Tibial nerve (tissue), 4 donors: Measurements from ENCODE around the gene CLIC5. TPM values are rescaled to one million over a fixed set of nuclear protein-coding genes. Genes with fewer than 3 reads are reported as not detected.

Experiments
- DNase-seq, 2 donors: peaks; one replicate each; pipeline ENCODE4 v3.0.0-alpha.2; 2019; ENCODE audit warnings: low spot score in 2 of 2
- H3K27ac ChIP-seq, 4 donors: fragments of 200-600 bp; sonication (generic) in 3 of 4; one replicate each; pipeline ENCODE4 v1.5.1; 2017 to 2019; ENCODE audit warnings: mild to moderate bottlenecking in 1 of 4
- H3K27me3 ChIP-seq, 2 donors: fragments of 200-600 bp; sonication (generic) in 1 of 2; one replicate each; pipeline versions ENCODE4 v1.5.1 to v1.6.0; 2017 to 2019
- H3K36me3 ChIP-seq, 3 donors: fragments of 200-600 bp; sonication (generic); one replicate each; pipeline ENCODE4 v1.5.1; 2018 to 2019
- H3K4me1 ChIP-seq, 4 donors: fragments of 200-600 bp; sonication (generic) in 3 of 4; one replicate each; pipeline ENCODE4 v1.5.1; 2017 to 2019
- H3K4me3 ChIP-seq, 4 donors: fragments of 200-600 bp; sonication (generic) in 3 of 4; one replicate each; pipeline ENCODE4 v1.5.1; 2017 to 2019; ENCODE audit warnings: mild to moderate bottlenecking in 1 of 4, moderate library complexity in 1 of 4
- H3K9me3 ChIP-seq, 4 donors: fragments of 200-600 bp; sonication (generic) in 3 of 4; one replicate each; pipeline ENCODE4 v1.5.1; 2017 to 2019
- CTCF ChIP-seq, 5 experiments: fragments of 200-600 bp in 3 of 5; fragments of 450-650 bp in 2 of 5; sonication (generic) in 3 of 5; IDR thresholded peaks; one replicate each; pipeline ENCODE4 v1.5.1; 2016 to 2019; ENCODE audit warnings: antibody characterized with exemption in 5 of 5, mild to moderate bottlenecking in 3 of 5, moderate library complexity in 2 of 5
- EP300 ChIP-seq, 2 donors: sonication (generic); formaldehyde crosslinking; IDR thresholded peaks; one replicate each; pipeline ENCODE4 v1.6.1; 2017; ENCODE audit warnings: antibody characterized with exemption in 2 of 2, mild to moderate bottlenecking in 1 of 2
- POLR2A ChIP-seq, 2 donors: fragments of 450-650 bp; IDR thresholded peaks; one replicate each; pipeline ENCODE4 v1.6.1; 2017; ENCODE audit warnings: antibody characterized with exemption in 2 of 2, mild to moderate bottlenecking in 2 of 2, moderate library complexity in 2 of 2
- WGBS, 2 donors: methylation state at CpG; one replicate each; pipeline ENCODE4 v1.1.5; 2018; 5-methylcytosine and 5-hydroxymethylcytosine counted together
- total RNA-seq, 4 donors: library from RNA; depleted of rRNA; stranded (reverse); fragments of >200 nt; gene quantifications; one replicate each; pipeline ENCODE4 v1.1.0, GENCODE V29; 2016

CLIC5 gene
- total RNA-seq, 4 donors from 2014 or later, result 6.6 to 47.2 (median 34.8) TPM

- WGBS, 2 donors, result 83 to 86% methylated on average over 3 of the region's 3 CpGs
- no peak for TF ChIP-seq EP300 (IDR thresholded peaks at IDR 0.05)
Observed at GRCh38 chr6:45915780-45916468, 99.7 kb downstream of the CLIC5 start.

GRCh38 chr6:45911691-45912090 is 104.0 kb downstream of the CLIC5 start:
- no peaks in the 10 kb centered on the region for H3K27me3 ChIP-seq
- H3K27ac ChIP-seq, result no peak overlapping the region
- peaks cover 0 to 5% (median 0%) of the 10 kb centered on the region in 3 donors for H3K36me3 ChIP-seq
- no peak for DNase-seq
- H3K9me3 ChIP-seq, result no peaks in the 10 kb centered on the region
- no peak overlapping the region for H3K4me3 ChIP-seq
- 77 to 81% methylated on average over 7 of the region's 7 CpGs for WGBS, 2 donors
- TF ChIP-seq POLR2A (IDR thresholded peaks at IDR 0.05) (no peak), CTCF (IDR thresholded peaks at IDR 0.05) (no peak), EP300 (IDR thresholded peaks at IDR 0.05) (no peak)
- H3K4me1 ChIP-seq, result no peaks in the 10 kb centered on the region

More at GRCh38 chr6:45915780-45916468, 99.7 kb downstream of the CLIC5 start:
- no peaks in the 10 kb centered on the region for H3K9me3 ChIP-seq
- H3K27me3 ChIP-seq, result no peaks in the 10 kb centered on the region
- peaks cover 0 to 2% (median 0%) of the 10 kb centered on the region in 4 donors for H3K4me1 ChIP-seq
- H3K4me3 ChIP-seq, result no peak overlapping the region
- H3K36me3 ChIP-seq, result peaks cover 0 to 5% (median 0%) of the 10 kb centered on the region in 3 donors
- DNase-seq, result no peak
- no peak overlapping the region for H3K27ac ChIP-seq

- WGBS, 2 donors, result 95 to 98% methylated on average over 1 of the region's 1 CpG
Observed at GRCh38 chr6:45903959-45904358, 111.7 kb downstream of the CLIC5 start.

GRCh38 chr6:45902984-45903383 is 112.7 kb downstream of the CLIC5 start:
- peaks cover 0 to 16% (median 3%) of the 10 kb centered on the region in 4 donors for H3K4me1 ChIP-seq
- WGBS, 2 donors, result 95 to 96% methylated on average over 15 of the region's 15 CpGs
- H3K36me3 ChIP-seq, result no peaks in the 10 kb centered on the region
- no peak overlapping the region for H3K27ac ChIP-seq
- no peaks in the 10 kb centered on the region for H3K27me3 ChIP-seq
- H3K9me3 ChIP-seq, result no peaks in the 10 kb centered on the region
- no peak for TF ChIP-seq POLR2A (IDR thresholded peaks at IDR 0.05)
- no peak for TF ChIP-seq EP300 (IDR thresholded peaks at IDR 0.05)
- no peak for TF ChIP-seq CTCF (IDR thresholded peaks at IDR 0.05)
- H3K4me3 ChIP-seq, result no peak overlapping the region
- no peak for DNase-seq

More at GRCh38 chr6:45903959-45904358, 111.7 kb downstream of the CLIC5 start:
- TF ChIP-seq EP300 (IDR thresholded peaks at IDR 0.05) (no peak), POLR2A (IDR thresholded peaks at IDR 0.05) (no peak), CTCF (IDR thresholded peaks at IDR 0.05) (no peak)
- no peaks in the 10 kb centered on the region for H3K9me3 ChIP-seq
- no peaks in the 10 kb centered on the region for H3K27me3 ChIP-seq
- peaks cover 0 to 16% (median 3%) of the 10 kb centered on the region in 4 donors for H3K4me1 ChIP-seq
- H3K4me3 ChIP-seq, result no peak overlapping the region
- DNase-seq, result no peak
- H3K36me3 ChIP-seq, result no peaks in the 10 kb centered on the region
- H3K27ac ChIP-seq, result no peak overlapping the region

GRCh38 chr6:45901767-45902650 is 113.7 kb downstream of the CLIC5 start:
- Histone ChIP-seq H3K27me3 (no peaks in the 10 kb centered on the region), H3K4me1 (peaks cover 0 to 19% (median 3%) of the 10 kb centered on the region in 4 donors), H3K27ac (peak overlapping the region in 1 of 4 donors; percentile 31), H3K4me3 (no peak overlapping the region), H3K9me3 (no peaks in the 10 kb centered on the region), H3K36me3 (no peaks in the 10 kb centered on the region)
- whole genome bisulfite sequencing, 2 donors, result 67 to 72% methylated on average over 7 of the region's 7 CpGs
- TF ChIP-seq POLR2A (IDR thresholded peaks at IDR 0.05) (no peak), EP300 (IDR thresholded peaks at IDR 0.05) (no peak), CTCF (IDR thresholded peaks at IDR 0.05) (no peak)
- DNase-seq, result no peak
